ENCODE measurements around the gene DNASE1L2.

DNA sequence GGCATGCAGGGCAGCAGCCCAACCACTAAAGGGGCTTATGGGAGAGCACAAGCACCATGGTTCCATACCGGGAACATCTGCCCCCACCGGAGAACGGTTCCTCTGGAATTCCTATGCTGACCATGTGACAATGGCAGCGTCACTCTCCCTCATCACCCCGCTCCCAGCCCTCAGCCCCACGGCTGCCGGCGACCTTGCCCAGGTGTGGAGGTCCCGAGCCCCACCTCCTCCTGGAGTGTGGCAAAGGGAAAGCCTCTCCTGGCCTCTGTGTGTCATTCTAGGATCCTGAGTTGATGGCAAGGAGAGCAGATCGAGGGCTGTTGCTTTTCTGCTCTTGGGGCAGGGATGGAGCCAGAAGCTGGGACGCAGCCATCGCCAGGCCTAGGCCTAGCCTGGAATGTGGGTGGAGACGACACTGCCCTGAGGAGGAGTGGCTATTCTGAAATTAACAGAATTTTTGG lies 49.5 kb downstream of the DNASE1L2 start:
- TF ChIP-seq, protein P1, sequence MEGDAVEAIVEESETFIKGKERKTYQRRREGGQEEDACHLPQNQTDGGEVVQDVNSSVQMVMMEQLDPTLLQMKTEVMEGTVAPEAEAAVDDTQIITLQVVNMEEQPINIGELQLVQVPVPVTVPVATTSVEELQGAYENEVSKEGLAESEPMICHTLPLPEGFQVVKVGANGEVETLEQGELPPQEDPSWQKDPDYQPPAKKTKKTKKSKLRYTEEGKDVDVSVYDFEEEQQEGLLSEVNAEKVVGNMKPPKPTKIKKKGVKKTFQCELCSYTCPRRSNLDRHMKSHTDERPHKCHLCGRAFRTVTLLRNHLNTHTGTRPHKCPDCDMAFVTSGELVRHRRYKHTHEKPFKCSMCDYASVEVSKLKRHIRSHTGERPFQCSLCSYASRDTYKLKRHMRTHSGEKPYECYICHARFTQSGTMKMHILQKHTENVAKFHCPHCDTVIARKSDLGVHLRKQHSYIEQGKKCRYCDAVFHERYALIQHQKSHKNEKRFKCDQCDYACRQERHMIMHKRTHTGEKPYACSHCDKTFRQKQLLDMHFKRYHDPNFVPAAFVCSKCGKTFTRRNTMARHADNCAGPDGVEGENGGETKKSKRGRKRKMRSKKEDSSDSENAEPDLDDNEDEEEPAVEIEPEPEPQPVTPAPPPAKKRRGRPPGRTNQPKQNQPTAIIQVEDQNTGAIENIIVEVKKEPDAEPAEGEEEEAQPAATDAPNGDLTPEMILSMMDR (IDR thresholded peaks at IDR 0.05), result no peak
- no peak for TF ChIP-seq POLR2A (IDR thresholded peaks at IDR 0.05)
